IPS-18c (cell line): ENCODE data around the gene RDH16.
"Not testable (repeated sequence)": the region's sequence is repeated elsewhere in the genome, so short reads cannot be mapped to it uniquely, and the experiment has no call there.

Source experiments
- H3K4me3 ChIP-seq: 2 replicates; pipeline ENCODE4 v1.7.0; 2013; ENCODE audit warnings: low read depth, mild to moderate bottlenecking, low read length, moderate library complexity; ENCODE audit not compliant: insufficient read depth
- H3K9me3 ChIP-seq: one replicate; pipeline ENCODE4 v1.6.1; 2013; ENCODE audit warnings: mild to moderate bottlenecking, low read length, moderate library complexity; ENCODE audit not compliant: control insufficient read depth, insufficient read depth

Gene RDH16

DNA sequence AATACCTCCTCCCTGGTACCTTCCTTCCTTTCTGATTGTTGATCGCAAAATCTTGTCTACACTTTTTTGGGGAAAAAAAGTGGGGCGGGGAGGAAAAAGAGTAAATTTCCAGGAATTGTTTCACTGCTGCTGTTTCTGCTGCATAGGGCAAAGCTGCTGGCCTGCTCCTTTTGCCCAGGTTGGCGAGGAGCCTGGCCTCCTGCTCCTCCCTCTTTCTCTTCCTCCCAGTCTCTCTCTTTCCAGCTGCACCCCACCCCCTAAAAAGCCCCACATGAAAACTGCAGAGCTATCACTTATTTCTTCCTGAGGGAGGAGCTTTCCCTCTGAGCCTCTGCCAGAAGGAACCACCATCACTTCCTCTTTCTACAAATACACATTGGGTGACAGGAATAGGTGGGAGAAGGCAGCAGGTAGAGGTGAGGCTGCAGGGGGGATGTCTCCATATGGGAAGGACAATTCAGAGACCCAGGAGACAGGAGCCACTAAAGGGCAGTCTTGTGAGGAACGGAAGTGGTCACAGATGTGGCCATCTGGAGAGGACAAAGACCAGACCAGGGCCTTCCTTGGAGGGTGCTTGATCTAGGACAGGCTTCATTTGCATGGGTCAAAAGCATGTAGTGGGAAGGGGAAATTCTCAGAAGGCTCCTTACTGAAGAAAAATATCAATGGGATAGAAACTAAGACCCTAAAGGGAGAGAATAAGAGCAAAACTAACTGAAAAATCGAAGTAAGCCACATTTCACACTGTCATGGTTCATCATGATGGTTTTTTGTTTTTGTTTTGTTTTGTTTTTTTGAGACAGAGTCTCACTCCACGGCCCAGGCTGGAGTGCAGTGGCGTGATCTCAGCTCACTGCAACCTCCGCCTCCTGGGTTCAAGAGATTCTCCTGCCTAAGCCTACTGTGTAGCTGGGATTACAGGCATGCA lies 34.2 kb upstream of the RDH16 start:
- Histone ChIP-seq H3K4me3 (no peak overlapping the region), H3K9me3 (no peaks in the 10 kb centered on the region)

DNA sequence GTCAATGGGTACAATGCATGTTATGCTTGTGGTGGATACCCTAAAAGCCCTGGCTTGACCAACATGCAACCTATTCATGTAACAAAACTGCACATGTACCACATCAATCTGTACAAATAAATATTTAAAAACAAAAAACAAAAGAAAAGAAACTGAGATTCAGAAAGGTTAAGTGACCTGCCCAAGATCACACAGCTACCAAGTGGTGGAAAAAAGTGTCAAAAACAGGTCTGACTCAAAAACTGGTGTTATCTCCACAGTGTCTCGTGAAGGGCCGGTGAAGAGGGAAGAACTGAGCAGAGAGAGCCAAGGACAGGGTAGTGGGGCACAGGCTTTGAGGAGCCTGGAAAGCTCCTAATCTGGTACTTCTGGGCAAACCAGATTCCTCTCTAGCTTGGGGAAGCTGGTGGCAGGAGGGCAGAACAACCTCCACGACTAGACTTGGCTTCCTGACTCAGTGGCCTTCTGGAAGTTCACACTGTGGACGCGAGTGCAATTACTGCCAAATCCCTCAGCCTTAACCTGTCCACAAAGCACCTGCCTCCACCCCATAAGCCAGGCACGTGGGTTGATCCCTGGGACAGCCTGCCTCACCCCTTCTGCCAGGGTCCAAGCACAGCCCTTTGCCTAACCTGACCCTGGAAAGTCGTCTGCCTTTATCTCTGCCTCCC lies 33.4 kb upstream of the RDH16 start:
- no peak overlapping the region for H3K4me3 ChIP-seq
- no peaks in the 10 kb centered on the region for H3K9me3 ChIP-seq

DNA sequence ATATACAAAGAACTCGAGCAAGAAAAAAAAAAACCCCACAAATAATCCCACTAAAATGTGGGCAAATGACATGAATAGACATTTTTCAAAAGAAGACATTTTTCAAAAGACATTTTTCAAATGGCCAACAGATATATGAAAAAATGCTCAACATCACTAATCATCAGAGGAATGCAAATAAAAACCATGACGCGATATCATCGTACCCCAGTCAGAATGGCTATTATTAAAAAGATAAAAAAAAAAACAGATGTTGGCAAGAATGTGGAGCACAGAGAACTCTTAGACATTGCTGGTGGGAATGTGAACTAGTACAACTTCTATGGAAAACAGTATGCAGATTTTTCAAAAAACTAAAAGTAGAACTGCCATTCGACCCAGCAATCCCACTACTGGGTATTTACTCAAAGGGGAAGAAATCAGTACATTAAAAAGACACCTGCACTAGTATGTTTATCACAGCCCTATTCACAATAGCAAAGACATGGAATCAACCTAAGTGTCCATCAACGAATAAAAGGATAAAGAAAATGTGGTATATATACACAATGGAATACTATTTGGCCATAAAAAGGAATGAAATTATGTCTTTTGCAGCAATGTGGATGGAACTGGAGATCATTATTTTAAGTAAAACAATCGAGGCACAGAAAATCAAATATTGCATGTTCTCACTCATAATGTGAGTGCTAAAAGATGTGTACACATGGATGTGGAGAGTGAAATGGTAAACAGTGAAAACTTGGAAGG lies 32.6 kb upstream of the RDH16 start:
- Histone ChIP-seq H3K9me3 (no peaks in the 10 kb centered on the region), H3K4me3 (no peak overlapping the region)

DNA sequence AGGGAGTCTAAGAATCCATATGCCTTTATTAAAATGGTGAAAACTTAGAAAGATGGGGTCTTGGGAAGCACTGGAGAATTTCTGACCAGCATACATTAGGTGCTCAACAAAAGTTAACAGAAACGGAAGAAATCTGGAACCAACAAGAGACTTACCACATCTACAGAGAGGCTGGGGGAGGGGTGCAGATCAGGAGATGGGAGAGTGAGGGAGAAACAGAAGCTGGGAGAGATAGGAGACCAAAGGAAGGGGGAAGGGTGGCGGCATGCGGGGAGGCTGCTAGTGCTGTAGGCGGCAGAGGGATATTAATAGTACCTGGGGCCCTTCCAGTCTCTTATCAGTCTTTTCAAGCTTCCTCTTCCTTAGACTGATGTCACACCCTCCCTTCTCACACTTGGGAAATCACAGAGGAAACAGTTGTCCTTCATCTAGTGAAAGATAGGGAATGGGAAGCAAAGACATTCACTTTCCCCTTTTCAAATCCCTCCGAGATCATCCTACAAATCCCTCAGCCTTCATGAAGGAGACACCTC lies 30.9 kb upstream of the RDH16 start:
- no peak overlapping the region for H3K4me3 ChIP-seq

DNA sequence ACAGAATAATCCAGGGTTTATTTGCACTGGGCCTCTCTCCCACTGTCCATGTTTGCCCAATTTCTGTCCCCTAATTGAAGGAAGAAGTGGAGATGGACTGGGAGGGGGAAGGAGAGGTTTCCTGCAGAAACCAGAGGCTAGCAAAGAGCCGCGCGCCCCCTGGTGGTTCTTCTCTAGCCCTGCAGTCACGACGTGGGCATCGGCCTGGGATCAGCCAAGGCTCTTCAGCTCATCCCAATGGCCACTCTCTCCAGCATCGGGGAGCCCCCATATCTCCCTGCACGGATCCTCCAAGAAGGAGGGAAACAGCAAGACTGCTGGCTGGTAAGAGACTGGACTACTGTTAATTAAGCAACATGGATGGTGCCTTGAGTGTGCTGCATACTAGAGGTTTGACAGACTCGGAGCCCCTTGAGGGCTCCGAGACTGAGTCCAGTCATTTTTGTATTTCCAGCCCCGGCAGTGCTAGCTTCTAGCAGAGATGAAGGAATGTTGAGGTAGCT lies 30.2 kb upstream of the RDH16 start:
- Histone ChIP-seq H3K9me3 (no peaks in the 10 kb centered on the region), H3K4me3 (no peak overlapping the region)

More for the DNA sequence above, 30.9 kb upstream of the RDH16 start:
- H3K9me3 ChIP-seq: no peaks in the 10 kb centered on the region

DNA sequence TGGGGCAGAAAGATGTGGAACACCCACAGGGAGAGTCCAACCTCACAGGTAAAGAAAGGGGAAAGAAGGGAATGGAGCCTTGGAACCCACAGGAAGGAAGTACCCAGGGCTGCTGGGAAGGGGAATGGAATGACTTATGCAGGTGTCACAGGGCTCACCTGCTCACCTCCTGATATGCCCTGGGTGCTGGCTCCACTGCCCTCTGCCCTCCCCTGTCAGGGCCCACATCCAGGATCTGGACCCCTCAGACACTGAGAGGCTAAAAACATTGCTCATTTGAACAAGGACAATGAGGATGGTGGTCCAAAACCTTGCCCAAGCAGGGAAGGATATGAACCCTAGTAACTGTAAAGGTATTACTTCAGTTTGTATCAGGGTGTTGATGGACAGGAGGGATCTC lies 29.6 kb upstream of the RDH16 start:
- Histone ChIP-seq H3K4me3 (no peak overlapping the region), H3K9me3 (no peaks in the 10 kb centered on the region)

DNA sequence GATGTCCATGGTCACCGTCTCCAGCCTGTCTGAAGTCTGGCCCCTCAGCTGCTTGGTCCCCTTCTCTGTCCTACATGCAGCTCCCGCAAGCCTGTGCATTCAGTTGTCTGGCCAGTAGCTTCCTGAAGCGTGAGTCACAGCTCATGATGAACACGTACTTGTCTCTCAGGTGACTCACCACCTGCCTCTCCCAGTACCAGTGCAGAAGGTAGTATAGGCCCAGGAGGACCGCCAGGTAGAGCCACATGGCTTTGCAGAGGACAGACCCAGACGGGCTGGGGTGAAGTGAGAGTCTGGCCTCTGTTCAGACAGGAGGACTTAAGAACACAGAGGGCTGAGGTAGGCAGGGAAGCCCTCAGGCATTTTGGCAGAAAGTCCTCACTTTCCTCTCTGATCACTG lies 28.3 kb upstream of the RDH16 start:
- not testable (repeated sequence) for H3K4me3 ChIP-seq, H3K9me3 ChIP-seq

DNA sequence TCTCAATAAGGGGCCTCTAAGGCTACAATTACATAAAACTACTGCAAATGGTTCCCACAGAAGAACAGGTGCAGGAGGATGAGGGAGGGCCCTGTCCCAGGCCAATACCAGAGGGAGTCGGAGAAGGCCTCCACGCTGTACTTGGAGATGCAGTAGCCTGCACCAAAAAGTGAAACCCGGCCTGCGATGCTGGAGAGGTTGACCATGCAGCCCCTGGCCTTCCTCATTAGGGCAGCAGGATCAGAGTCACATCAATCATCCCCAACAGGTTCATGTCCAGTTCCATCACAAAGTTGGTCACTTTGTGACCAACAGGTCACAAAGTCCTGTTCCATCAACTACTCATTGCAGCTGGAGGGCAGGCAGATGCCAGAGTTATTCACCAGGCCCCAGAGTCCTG lies 26.0 kb upstream of the RDH16 start:
- Histone ChIP-seq H3K4me3 (no peak overlapping the region), H3K9me3 (no peaks in the 10 kb centered on the region)

DNA sequence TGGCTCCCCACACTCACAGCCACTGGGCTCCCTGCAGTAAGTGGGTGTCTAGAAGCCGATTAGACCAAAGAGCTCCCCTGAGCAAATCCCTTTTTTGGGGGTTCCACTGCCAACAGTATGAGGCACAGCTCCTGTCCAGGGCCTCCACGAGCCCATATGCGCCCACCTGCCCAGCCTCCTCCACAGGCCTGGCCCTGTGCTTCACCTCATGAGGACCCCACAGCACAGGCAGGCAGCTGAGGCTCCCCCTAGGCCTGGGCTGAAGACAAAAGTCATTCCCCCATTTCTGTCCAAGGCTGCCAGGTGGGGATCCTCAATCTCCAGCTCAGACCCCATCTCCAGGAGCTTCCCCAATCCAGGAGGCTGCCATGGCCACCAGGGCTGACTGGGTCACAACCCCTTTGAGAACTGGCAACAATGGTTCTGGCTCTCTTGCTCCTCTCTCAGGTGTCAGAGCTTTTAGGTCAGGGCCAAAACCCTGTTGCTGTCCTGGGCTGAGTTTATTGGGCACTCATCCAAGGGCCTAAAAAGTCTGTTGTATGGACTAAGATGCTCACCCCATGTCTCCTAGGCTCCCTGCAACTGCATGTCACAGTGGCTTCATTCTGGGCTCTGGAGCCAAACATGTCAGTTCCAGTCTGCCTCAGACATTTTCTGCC lies 25.3 kb upstream of the RDH16 start:
- not testable (repeated sequence) for H3K9me3 ChIP-seq, H3K4me3 ChIP-seq

DNA sequence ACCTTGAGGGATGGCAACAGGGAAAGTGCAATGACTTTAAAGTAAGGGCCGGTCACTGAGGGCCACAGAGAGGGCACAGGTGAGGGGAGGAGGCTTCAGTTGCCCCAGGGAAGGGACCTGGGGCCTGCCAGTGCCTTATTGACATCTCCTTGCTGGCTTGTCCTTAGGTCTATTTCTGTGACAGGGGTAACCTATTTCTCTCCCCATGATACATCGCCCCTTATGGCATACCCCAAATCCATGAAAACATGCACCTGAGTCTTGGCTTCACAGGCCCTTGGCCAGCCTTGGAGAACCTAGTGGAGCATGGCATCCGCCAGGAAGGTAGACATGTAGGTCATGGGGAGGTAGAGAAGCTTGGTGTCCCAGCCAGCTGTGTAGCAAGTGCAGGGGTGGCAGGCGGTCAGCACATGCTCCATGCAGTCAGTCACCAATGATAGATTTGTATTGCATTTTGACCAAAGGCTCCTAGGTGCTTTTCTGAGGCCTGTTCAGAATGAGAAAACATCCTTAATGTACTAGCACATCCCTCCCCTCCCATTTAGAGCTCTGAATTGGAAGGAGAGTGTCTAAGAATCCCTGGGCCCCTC lies 23.6 kb upstream of the RDH16 start:
- H3K9me3 ChIP-seq: no peaks in the 10 kb centered on the region
- H3K4me3 ChIP-seq: no peak overlapping the region

DNA sequence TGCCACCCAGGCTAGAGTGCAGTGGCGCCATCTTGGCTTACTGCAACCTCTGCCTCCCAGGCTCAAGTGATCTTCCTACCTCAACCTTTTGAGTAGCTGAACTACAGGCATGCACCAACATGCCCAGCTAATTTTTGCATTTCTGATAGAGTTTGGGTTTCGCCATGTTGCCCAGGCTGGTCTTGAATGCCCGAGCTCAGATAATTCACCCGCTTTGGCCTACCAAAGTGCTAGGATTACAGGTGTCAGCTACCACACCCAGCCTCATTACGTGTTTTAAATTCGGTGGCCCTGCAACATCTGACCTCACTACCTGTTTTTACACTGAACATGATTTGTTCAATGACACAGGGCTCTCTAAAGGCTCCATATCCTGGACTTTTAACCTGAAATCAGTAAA lies 22.9 kb upstream of the RDH16 start:
- H3K4me3 ChIP-seq: no peak overlapping the region
- no peaks in the 10 kb centered on the region for H3K9me3 ChIP-seq

DNA sequence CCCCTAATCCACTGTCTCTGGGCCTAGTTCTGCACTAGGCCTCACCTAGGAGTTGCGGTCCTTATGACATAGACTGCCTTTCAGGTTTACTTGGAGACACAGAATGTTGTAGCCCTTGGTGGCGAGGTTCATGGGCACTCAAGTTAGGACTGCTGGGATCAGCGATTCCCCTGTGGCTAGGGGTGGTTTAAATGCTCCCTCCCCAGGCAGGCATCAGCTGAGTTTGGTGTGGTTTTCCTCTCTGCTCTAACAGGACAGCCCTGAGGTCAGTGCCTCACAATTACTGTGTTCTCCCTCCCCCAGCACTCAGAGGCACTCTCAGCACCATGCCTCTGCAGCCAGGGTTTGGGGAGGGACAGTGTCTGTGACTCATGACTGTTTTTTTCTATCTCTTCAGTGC lies 22.2 kb upstream of the RDH16 start:
- H3K4me3 ChIP-seq: no peak overlapping the region

DNA sequence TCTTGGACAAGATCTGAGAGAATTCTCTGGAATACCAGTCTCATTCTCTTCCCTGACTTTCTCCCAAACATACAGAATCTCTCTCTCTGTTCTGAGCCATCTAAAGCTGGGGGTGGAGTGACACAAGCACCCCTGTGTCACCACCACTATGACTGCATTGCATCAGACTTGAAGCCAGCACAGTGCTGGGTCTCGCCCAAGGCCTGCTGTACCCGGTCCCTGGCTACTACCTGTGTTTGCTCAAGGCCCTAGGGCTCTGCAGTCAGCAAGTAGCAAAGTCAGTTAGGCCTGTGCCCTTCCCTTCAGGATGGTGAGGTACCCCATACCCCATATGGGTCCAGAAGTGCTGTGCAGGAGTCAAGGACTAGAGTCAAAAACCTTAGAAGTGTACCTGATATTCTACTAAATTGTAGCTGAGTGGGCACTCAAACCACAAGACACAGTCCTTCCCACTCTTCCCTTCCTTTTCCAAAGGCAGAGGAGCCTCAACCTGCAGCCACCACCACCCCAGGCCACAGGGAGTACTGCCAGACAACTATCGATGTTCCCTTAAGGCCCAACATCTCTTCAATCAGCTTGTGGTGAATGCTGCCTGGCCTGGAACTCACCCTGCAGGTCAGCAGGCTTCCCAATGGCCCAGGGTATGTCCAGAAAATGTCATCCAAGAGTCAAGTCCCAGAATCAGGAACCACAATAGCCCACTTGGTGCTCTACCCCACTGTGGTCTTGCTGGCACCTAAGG lies 21.2 kb upstream of the RDH16 start:
- Histone ChIP-seq H3K9me3 (no peaks in the 10 kb centered on the region), H3K4me3 (no peak overlapping the region)

More for the DNA sequence above, 22.2 kb upstream of the RDH16 start:
- H3K9me3 ChIP-seq: no peaks in the 10 kb centered on the region

DNA sequence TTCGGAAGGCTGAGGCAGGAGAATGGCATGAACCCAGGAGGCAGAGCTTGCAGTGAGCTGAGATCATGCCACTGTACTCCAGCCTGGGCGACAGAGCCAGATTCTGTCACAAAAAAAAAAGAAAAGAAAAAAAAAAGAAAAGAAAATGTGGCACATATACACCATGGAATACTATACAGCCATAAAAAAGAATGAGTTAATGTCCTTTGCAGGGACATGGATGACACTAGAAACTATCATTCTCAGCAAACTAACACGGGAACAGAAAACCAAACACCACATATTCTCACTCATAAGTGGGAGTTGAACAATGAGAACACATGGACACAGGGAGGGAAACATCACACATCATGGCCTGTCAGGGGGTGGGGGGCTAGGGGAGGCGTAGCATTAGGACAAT lies 20.0 kb upstream of the RDH16 start:
- not testable (repeated sequence) for H3K4me3 ChIP-seq, H3K9me3 ChIP-seq

DNA sequence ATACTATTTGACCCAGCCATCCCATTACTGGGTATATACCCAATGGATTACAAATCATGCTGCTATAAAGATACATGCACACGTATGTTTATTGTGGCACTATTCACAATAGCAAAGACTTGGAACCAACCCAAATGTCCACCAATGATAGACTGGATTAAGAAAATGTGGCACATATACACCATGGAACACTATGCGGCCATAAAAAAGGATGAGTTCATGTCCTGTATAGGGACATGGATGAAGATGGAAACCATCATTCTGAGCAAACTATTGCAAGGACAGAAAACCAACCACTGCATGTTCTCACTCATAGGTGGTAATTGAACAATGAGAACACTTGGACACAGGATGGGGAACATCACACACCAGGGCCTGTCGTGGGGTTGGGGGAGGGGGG lies 16.8 kb upstream of the RDH16 start:
- H3K4me3 ChIP-seq, H3K9me3 ChIP-seq: not testable (repeated sequence)

DNA sequence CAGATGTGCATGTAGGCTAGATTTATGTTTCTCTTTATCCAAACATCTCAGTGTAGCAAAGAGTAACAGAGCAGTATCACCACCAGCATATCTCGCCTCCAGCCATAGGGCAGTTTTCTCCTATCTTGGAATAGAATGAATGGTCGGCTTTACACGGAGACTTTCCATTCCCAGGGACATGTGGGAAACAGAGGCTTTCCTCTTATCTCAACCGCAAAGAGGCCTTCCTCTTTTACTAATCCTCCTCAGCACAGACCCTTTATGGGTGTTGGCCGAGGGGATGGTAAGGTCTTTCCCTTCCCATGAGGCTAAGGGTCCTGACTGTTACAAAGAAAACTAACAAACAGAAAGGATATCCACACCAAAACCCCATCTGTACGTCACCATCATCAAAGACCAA lies 11.5 kb upstream of the RDH16 start:
- not testable (repeated sequence) for H3K9me3 ChIP-seq, H3K4me3 ChIP-seq
